Activated CD4-positive, alpha-beta memory T cell treated with anti-CD3 and anti-CD28 coated beads for 36 hours (primary cell): ENCODE measurements around the gene LEP. TPM values are rescaled to one million over a fixed set of nuclear protein-coding genes. Genes with fewer than 3 reads are reported as not detected.
A peak's percentile ranks its signal among the peaks of the same experiment; 100 is the strongest.

Experiments used
- CTCF ChIA-PET: fragments of 350-600 bp; sonication (Branson Sonifier 250); formaldehyde crosslinking; loops from one replicate; lab custom pipeline; 2021; ENCODE audit warnings: antibody characterized with exemption, inconsistent platforms; lab: Charles Lee
- POLR2A ChIA-PET: fragments of 350-600 bp; sonication (Branson Sonifier 250); formaldehyde crosslinking; loops from one replicate; lab custom pipeline; 2021; ENCODE audit warnings: antibody characterized with exemption; lab: Charles Lee
- DNase-seq: peaks from one replicate; pipeline ENCODE4 v3.0.0-alpha.2; 2020
- H3K27ac Mint-ChIP-seq: one replicate; pipeline ENCODE4 v1.8.0; 2021; ENCODE audit warnings: mixed read lengths
- H3K27me3 Mint-ChIP-seq: one replicate; pipeline ENCODE4 v1.8.0; 2021; ENCODE audit warnings: mixed read lengths
- H3K36me3 Mint-ChIP-seq: one replicate; pipeline ENCODE4 v1.8.0; 2021; ENCODE audit warnings: mixed read lengths
- H3K4me1 Mint-ChIP-seq: one replicate; pipeline ENCODE4 v1.8.0; 2021; ENCODE audit warnings: low read depth, mixed read lengths
- H3K4me3 Mint-ChIP-seq: one replicate; pipeline ENCODE4 v1.8.0; 2021; ENCODE audit warnings: mild to moderate bottlenecking, mixed read lengths
- H3K9me3 Mint-ChIP-seq: one replicate; pipeline ENCODE4 v1.8.0; 2021; ENCODE audit warnings: mixed read lengths
- intact Hi-C: fragments of 100-400 bp; cut with micrococcal nuclease; formaldehyde crosslinking; loops from one replicate; pipeline ENCODE4 v1.15.1; 2023
- total RNA-seq, 2 experiments: library from RNA; stranded (reverse); gene quantifications; one replicate each; pipeline ENCODE4 v1.2.3, GENCODE V29; 2021

LEP gene
- total RNA-seq, 2 experiments from 2014 or later = not detected

- Mint-ChIP-seq H3K36me3 (no peaks in the 10 kb centered on the region), H3K9me3 (no peaks in the 10 kb centered on the region), H3K4me3 (no peak overlapping the region), H3K27ac (no peak overlapping the region), H3K4me1 (peaks cover 8% of the 10 kb centered on the region), H3K27me3 (peaks cover 46% of the 10 kb centered on the region)
- POLR2A ChIA-PET = no interaction called here
- intact Hi-C loops = loop anchor here (10.0 kb wide), 2 partner anchors 169 to 619 kb away; partner anchors contain the start of genes ARF5, GCC1 and LRRC4
- CTCF ChIA-PET = no interaction called here
- DNase-seq = no peak
Observed at GRCh38 chr7:128203710-128204214, 37.3 kb upstream of the LEP start.

- POLR2A ChIA-PET = no interaction called here
Observed at GRCh38 chr7:128204455-128204854, 36.6 kb upstream of the LEP start.

GRCh38 chr7:128205068-128205467, 36.0 kb upstream of the LEP start:
- Mint-ChIP-seq H3K27me3 (peaks cover 46% of the 10 kb centered on the region), H3K9me3 (no peaks in the 10 kb centered on the region), H3K4me1 (peaks cover 8% of the 10 kb centered on the region), H3K27ac (no peak overlapping the region), H3K4me3 (no peak overlapping the region), H3K36me3 (no peaks in the 10 kb centered on the region)
- POLR2A ChIA-PET = no interaction called here
- no peak for DNase-seq
- CTCF ChIA-PET = interaction anchor here (5.4 kb wide), 1 partner anchor 69 kb away, joined by 139 read pairs; no protein-coding TSS in a partner anchor
- intact Hi-C loops = loop anchor here (10.0 kb wide), 2 partner anchors 170 to 620 kb away; partner anchors contain the start of genes ARF5, GCC1 and LRRC4

More at GRCh38 chr7:128204455-128204854, 36.6 kb upstream of the LEP start:
- Mint-ChIP-seq H3K4me3 (no peak overlapping the region), H3K36me3 (no peaks in the 10 kb centered on the region), H3K9me3 (no peaks in the 10 kb centered on the region), H3K27me3 (peaks cover 46% of the 10 kb centered on the region), H3K27ac (no peak overlapping the region), H3K4me1 (peaks cover 8% of the 10 kb centered on the region)
- intact Hi-C loops = loop anchor here (10.0 kb wide), 2 partner anchors 170 to 620 kb away; partner anchors contain the start of genes ARF5, GCC1 and LRRC4
- CTCF ChIA-PET = no interaction called here
- no peak for DNase-seq

GRCh38 chr7:128206017-128206746, 34.9 kb upstream of the LEP start:
- intact Hi-C loops = loop anchor here (10.0 kb wide), 2 partner anchors 171 to 621 kb away; partner anchors contain the start of genes ARF5, GCC1 and LRRC4
- no peak overlapping the region for H3K27ac Mint-ChIP-seq
- H3K4me3 Mint-ChIP-seq = no peak overlapping the region
- POLR2A ChIA-PET = no interaction called here
- no peak for DNase-seq
- peaks cover 37% of the 10 kb centered on the region for H3K27me3 Mint-ChIP-seq
- no peaks in the 10 kb centered on the region for H3K9me3 Mint-ChIP-seq
- peaks cover 8% of the 10 kb centered on the region for H3K4me1 Mint-ChIP-seq
- CTCF ChIA-PET = interaction anchor here (0.9 to 7.9 kb wide), 3 partner anchors 8 to 496 kb away, joined by 3 to 139 read pairs (median 126); no protein-coding TSS in a partner anchor
- H3K36me3 Mint-ChIP-seq = no peaks in the 10 kb centered on the region

- Mint-ChIP-seq H3K4me1 (peaks cover 3% of the 10 kb centered on the region), H3K27ac (no peak overlapping the region), H3K4me3 (no peak overlapping the region), H3K9me3 (no peaks in the 10 kb centered on the region), H3K27me3 (peaks cover 31% of the 10 kb centered on the region), H3K36me3 (no peaks in the 10 kb centered on the region)
- CTCF ChIA-PET = interaction anchor here (0.9 to 7.9 kb wide), 3 partner anchors 9 to 496 kb away, joined by 3 to 139 read pairs (median 126); no protein-coding TSS in a partner anchor
- POLR2A ChIA-PET = no interaction called here
- intact Hi-C loops = loop anchor here (10.0 kb wide), 2 partner anchors 172 to 622 kb away; partner anchors contain the start of genes ARF5, GCC1 and LRRC4
- no peak for DNase-seq
Observed at GRCh38 chr7:128206747-128207500, 34.2 kb upstream of the LEP start.

- Mint-ChIP-seq H3K27ac (no peak overlapping the region), H3K36me3 (no peaks in the 10 kb centered on the region), H3K4me3 (no peak overlapping the region), H3K27me3 (peaks cover 24% of the 10 kb centered on the region), H3K9me3 (no peaks in the 10 kb centered on the region), H3K4me1 (no peaks in the 10 kb centered on the region)
- DNase-seq = no peak
- POLR2A ChIA-PET = no interaction called here
- intact Hi-C loops = loop anchor here (10.0 kb wide), 2 partner anchors 173 to 623 kb away; partner anchors contain the start of genes ARF5, GCC1 and LRRC4
- CTCF ChIA-PET = interaction anchor here (2.5 to 7.9 kb wide), 5 partner anchors 62 to 497 kb away, joined by 11 to 139 read pairs (median 18); no protein-coding TSS in a partner anchor
Observed at GRCh38 chr7:128207609-128208008, 33.5 kb upstream of the LEP start.

GRCh38 chr7:128209229-128210035, 31.6 kb upstream of the LEP start:
- no peaks in the 10 kb centered on the region for H3K4me1 Mint-ChIP-seq
- intact Hi-C loops = loop anchor here (1.0 to 10.0 kb wide), 4 partner anchors 74 to 625 kb away; partner anchors contain the start of genes ARF5, GCC1 and LRRC4
- no peaks in the 10 kb centered on the region for H3K9me3 Mint-ChIP-seq
- H3K27me3 Mint-ChIP-seq = peaks cover 12% of the 10 kb centered on the region
- H3K36me3 Mint-ChIP-seq = no peaks in the 10 kb centered on the region
- ChIA-PET POLR2A (interaction anchor here (2.3 kb wide), 1 partner anchor 73 kb away, joined by 8 read pairs; no protein-coding TSS in a partner anchor), CTCF (interaction anchor here (0.7 to 7.9 kb wide), 59 partner anchors 8 to 862 kb away, joined by 3 to 139 read pairs (median 5); partner anchors contain the start of gene LRRC4)
- no peak overlapping the region for H3K27ac Mint-ChIP-seq
- DNase-seq = peak; percentile 78
- no peak overlapping the region for H3K4me3 Mint-ChIP-seq

GRCh38 chr7:128210036-128210347, 31.1 kb upstream of the LEP start:
- H3K9me3 Mint-ChIP-seq = no peaks in the 10 kb centered on the region
- no peaks in the 10 kb centered on the region for H3K36me3 Mint-ChIP-seq
- intact Hi-C loops = no loop called here
- H3K4me3 Mint-ChIP-seq = no peak overlapping the region
- no peak overlapping the region for H3K27ac Mint-ChIP-seq
- peaks cover 8% of the 10 kb centered on the region for H3K27me3 Mint-ChIP-seq
- DNase-seq = no peak
- H3K4me1 Mint-ChIP-seq = no peaks in the 10 kb centered on the region
- CTCF ChIA-PET = interaction anchor here (0.7 to 7.9 kb wide), 52 partner anchors 9 to 862 kb away, joined by 3 to 139 read pairs (median 6); partner anchors contain the start of gene LRRC4
- POLR2A ChIA-PET = interaction anchor here (2.3 kb wide), 1 partner anchor 74 kb away, joined by 8 read pairs; no protein-coding TSS in a partner anchor

GRCh38 chr7:128210590-128211570, 30.2 kb upstream of the LEP start:
- Mint-ChIP-seq H3K27me3 (peaks cover 3% of the 10 kb centered on the region), H3K4me1 (no peaks in the 10 kb centered on the region), H3K9me3 (no peaks in the 10 kb centered on the region), H3K4me3 (no peak overlapping the region), H3K36me3 (no peaks in the 10 kb centered on the region), H3K27ac (no peak overlapping the region)
- ChIA-PET CTCF (interaction anchor here (0.8 to 7.9 kb wide), 13 partner anchors 20 to 706 kb away, joined by 3 to 126 read pairs (median 8); partner anchors contain the start of gene LRRC4), POLR2A (interaction anchor here (2.3 kb wide), 1 partner anchor 75 kb away, joined by 8 read pairs; no protein-coding TSS in a partner anchor)
- intact Hi-C loops = no loop called here
- DNase-seq = no peak

GRCh38 chr7:128211626-128212025, 29.5 kb upstream of the LEP start:
- no peak overlapping the region for H3K27ac Mint-ChIP-seq
- H3K4me1 Mint-ChIP-seq = no peaks in the 10 kb centered on the region
- H3K4me3 Mint-ChIP-seq = no peak overlapping the region
- ChIA-PET CTCF (interaction anchor here (2.7 to 7.9 kb wide), 2 partner anchors 76 to 501 kb away, joined by 20 to 126 read pairs; no protein-coding TSS in a partner anchor), POLR2A (no interaction called here)
- DNase-seq = no peak
- intact Hi-C loops = no loop called here
- no peaks in the 10 kb centered on the region for H3K9me3 Mint-ChIP-seq
- H3K27me3 Mint-ChIP-seq = peaks cover 3% of the 10 kb centered on the region
- H3K36me3 Mint-ChIP-seq = no peaks in the 10 kb centered on the region
